CD4-positive, alpha-beta T cell (primary cell): ENCODE data around the gene DDA1. TPM values are rescaled to one million over a fixed set of nuclear protein-coding genes. Genes with fewer than 3 reads are reported as not detected.

Source experiments
- ATAC-seq: fragments of 200-7000 bp; cut with Tn5 transposase; one replicate; pipeline ENCODE4 v1.10.0; 2022; ENCODE audit warnings: mild to moderate bottlenecking; ENCODE audit not compliant: poor library complexity
- CTCF ChIA-PET: fragments of 350-600 bp; sonication (Branson Sonifier 250); formaldehyde crosslinking; loops from one replicate; lab custom pipeline; 2021; ENCODE audit warnings: antibody characterized with exemption, inconsistent platforms; lab: Charles Lee
- POLR2A ChIA-PET: fragments of 350-600 bp; sonication (Branson Sonifier 250); formaldehyde crosslinking; loops from one replicate; lab custom pipeline; 2021; ENCODE audit warnings: antibody characterized with exemption, inconsistent platforms; lab: Charles Lee
- DNase-seq, 14 experiments: peaks; one replicate each; pipeline ENCODE4 v3.0.0-alpha.2; 2013 to 2020; ENCODE audit warnings: mixed read lengths in 2 of 14
- H3K27ac ChIP-seq, 2 donors: one replicate each; pipeline versions ENCODE4 v1.5.1 to v1.7.0; 2013; ENCODE audit warnings: low read length in 2 of 2, low read depth in 1 of 2, mild to moderate bottlenecking in 1 of 2
- H3K27me3 ChIP-seq, 2 experiments: 1 replicate in 1 of 2; 2 replicates in 1 of 2; pipeline versions ENCODE4 v1.6.1 to v1.7.0; 2013; ENCODE audit warnings: low read length in 2 of 2, control low read depth in 1 of 2, mild to moderate bottlenecking in 1 of 2, moderate library complexity in 1 of 2; ENCODE audit not compliant: insufficient read depth in 2 of 2, control insufficient read depth in 1 of 2
- H3K36me3 ChIP-seq: one replicate; pipeline ENCODE4 v1.6.1; 2013; ENCODE audit warnings: low read length, control low read depth; ENCODE audit not compliant: insufficient read depth
- H3K4me1 ChIP-seq: one replicate; pipeline ENCODE4 v1.6.1; 2013; ENCODE audit warnings: low read length, control low read depth; ENCODE audit not compliant: insufficient read depth
- H3K4me3 ChIP-seq: one replicate; pipeline ENCODE4 v1.5.1; 2013; ENCODE audit warnings: mild to moderate bottlenecking, low read length, moderate library complexity
- H3K9me3 ChIP-seq, 2 experiments: 1 replicate in 1 of 2; 2 replicates in 1 of 2; pipeline versions ENCODE4 v1.6.1 to v1.7.0; 2013; ENCODE audit warnings: low read length in 2 of 2, mild to moderate bottlenecking in 2 of 2, control low read depth in 1 of 2, moderate library complexity in 1 of 2; ENCODE audit not compliant: control insufficient read depth in 1 of 2, insufficient read depth in 1 of 2
- H3K27ac Mint-ChIP-seq: one replicate; pipeline ENCODE4 v1.8.0; 2020; ENCODE audit warnings: mixed read lengths
- H3K27me3 Mint-ChIP-seq: one replicate; pipeline ENCODE4 v1.8.0; 2021; ENCODE audit warnings: mixed read lengths
- H3K36me3 Mint-ChIP-seq: one replicate; pipeline ENCODE4 v1.8.0; 2021; ENCODE audit warnings: low read depth, mixed read lengths
- H3K4me1 Mint-ChIP-seq: one replicate; pipeline ENCODE4 v1.8.0; 2021; ENCODE audit warnings: low read depth, mixed read lengths
- H3K4me3 Mint-ChIP-seq: one replicate; pipeline ENCODE4 v1.8.0; 2020; ENCODE audit warnings: mild to moderate bottlenecking, mixed read lengths
- H3K9me3 Mint-ChIP-seq: one replicate; pipeline ENCODE4 v1.8.0; 2020; ENCODE audit warnings: mixed read lengths
- CTCF ChIP-seq: fragments of 200-600 bp; IDR thresholded peaks from one replicate; pipeline ENCODE4 v1.8.0; 2022; ENCODE audit warnings: antibody characterized with exemption, mild to moderate bottlenecking
- intact Hi-C, 2 experiments: fragments of 100-400 bp; cut with DNase I in 1 of 2; cut with micrococcal nuclease in 1 of 2; formaldehyde crosslinking; loops; one replicate each; pipeline versions ENCODE4 v1.15.1 to v1.9.0; 2023 to 2025; cut with DNase I, micrococcal nuclease
- total RNA-seq, 174 experiments: library from RNA in 2 of 174; stranded (reverse) in 2 of 174; gene quantifications; one replicate each; pipeline ENCODE4 v1.2.3 and lab custom pipeline; 2021 to 2026

The DDA1 gene
- total RNA-seq, 2 experiments from 2014 or later = 41.4 to 43.4 TPM

- DNase-seq (peak in 1 of 14 experiments; percentile 42), ATAC-seq (no peak)
- Mint-ChIP-seq H3K36me3 (peaks cover 6% of the 10 kb centered on the region), H3K9me3 (no peaks in the 10 kb centered on the region), H3K4me1 (peaks cover 22% of the 10 kb centered on the region), H3K27ac (no peak overlapping the region), H3K27me3 (no peaks in the 10 kb centered on the region), H3K4me3 (peak overlapping the region; percentile 73)
- Histone ChIP-seq H3K27ac (no peak overlapping the region), H3K9me3 (peaks cover 0 to 7% of the 10 kb centered on the region in 2 experiments), H3K36me3 (peaks cover 2% of the 10 kb centered on the region), H3K4me3 (no peak overlapping the region), H3K27me3 (no peaks in the 10 kb centered on the region), H3K4me1 (peaks cover 45% of the 10 kb centered on the region)
- POLR2A ChIA-PET = interaction anchor here (0.5 to 3.5 kb wide), 3 partner anchors 20 to 246 kb away, joined by 3 to 29 read pairs (median 3); partner anchors contain the start of gene DDA1
- intact Hi-C loops = no loop called here
- TF ChIP-seq CTCF = no peak
- CTCF ChIA-PET = no interaction called here
These were observed 20.3 kb downstream of the DDA1 start for GRCh38 chr19:17329366-17330261.

- no peak overlapping the region for H3K4me3 ChIP-seq
- ChIA-PET POLR2A (interaction anchor here (0.5 to 3.5 kb wide), 3 partner anchors 21 to 247 kb away, joined by 3 to 29 read pairs (median 3); partner anchors contain the start of gene DDA1), CTCF (interaction anchor here (1.4 kb wide), 1 partner anchor 37 kb away, joined by 5 read pairs; no protein-coding TSS in a partner anchor)
- intact Hi-C loops = no loop called here
- peak overlapping the region; percentile 73 for H3K4me3 Mint-ChIP-seq
- H3K4me1 Mint-ChIP-seq = peaks cover 30% of the 10 kb centered on the region
- H3K27ac ChIP-seq = no peak overlapping the region
- H3K27ac Mint-ChIP-seq = peak overlapping the region; percentile 14
- H3K9me3 ChIP-seq = no peaks in the 10 kb centered on the region
- peaks cover 2% of the 10 kb centered on the region for H3K36me3 ChIP-seq
- ATAC-seq = no peak
- peaks cover 9% of the 10 kb centered on the region for H3K36me3 Mint-ChIP-seq
- H3K9me3 Mint-ChIP-seq = no peaks in the 10 kb centered on the region
- peak in 1 of 14 experiments; percentile 31 for DNase-seq
- no peak for TF ChIP-seq CTCF
- H3K27me3 ChIP-seq = no peaks in the 10 kb centered on the region
- H3K4me1 ChIP-seq = peaks cover 52% of the 10 kb centered on the region
- no peaks in the 10 kb centered on the region for H3K27me3 Mint-ChIP-seq
These were observed 21.1 kb downstream of the DDA1 start for GRCh38 chr19:17330262-17331044.

- CTCF ChIA-PET = interaction anchor here (1.4 kb wide), 1 partner anchor 38 kb away, joined by 5 read pairs; no protein-coding TSS in a partner anchor
- peak overlapping the region; percentile 14 for H3K27ac Mint-ChIP-seq
These were observed 21.7 kb downstream of the DDA1 start for GRCh38 chr19:17331045-17331558.

More at GRCh38 chr19:17331045-17331558, 21.7 kb downstream of the DDA1 start:
- Histone ChIP-seq H3K9me3 (no peaks in the 10 kb centered on the region), H3K27me3 (no peaks in the 10 kb centered on the region), H3K4me3 (no peak overlapping the region), H3K27ac (no peak overlapping the region), H3K36me3 (peaks cover 2% of the 10 kb centered on the region), H3K4me1 (peaks cover 56% of the 10 kb centered on the region)
- no peak for TF ChIP-seq CTCF
- H3K4me1 Mint-ChIP-seq = peaks cover 33% of the 10 kb centered on the region
- no peaks in the 10 kb centered on the region for H3K27me3 Mint-ChIP-seq
- intact Hi-C loops = no loop called here
- peak overlapping the region; percentile 73 for H3K4me3 Mint-ChIP-seq
- POLR2A ChIA-PET = interaction anchor here (3.5 kb wide), 1 partner anchor 21 kb away, joined by 29 read pairs; the partner anchor contains the start of gene DDA1
- no peak for ATAC-seq
- peaks cover 9% of the 10 kb centered on the region for H3K36me3 Mint-ChIP-seq
- DNase-seq = peak in 1 of 14 experiments; percentile 23
- no peaks in the 10 kb centered on the region for H3K9me3 Mint-ChIP-seq
